IPS-18a (cell line): ENCODE data around the gene ZNF827.

Source experiments
- H3K27ac ChIP-seq: one replicate; pipeline ENCODE4 v1.5.1; 2013; ENCODE audit warnings: low read length
- H3K27me3 ChIP-seq: one replicate; pipeline ENCODE4 v1.6.1; 2013; ENCODE audit warnings: mild to moderate bottlenecking, low read length; ENCODE audit not compliant: control insufficient read depth, insufficient read depth
- H3K36me3 ChIP-seq: one replicate; pipeline ENCODE4 v1.6.1; 2013; ENCODE audit warnings: low read depth, low read length; ENCODE audit not compliant: control insufficient read depth
- H3K4me1 ChIP-seq: one replicate; pipeline ENCODE4 v1.6.1; 2013; ENCODE audit warnings: low read depth, low read length; ENCODE audit not compliant: control insufficient read depth
- H3K4me3 ChIP-seq: one replicate; pipeline ENCODE4 v1.5.1; 2013; ENCODE audit warnings: low read length
- H3K9ac ChIP-seq: one replicate; pipeline ENCODE4 v1.6.1; 2013; ENCODE audit warnings: mild to moderate bottlenecking, low read length, moderate library complexity
- H3K9me3 ChIP-seq: one replicate; pipeline ENCODE4 v1.6.1; 2013; ENCODE audit warnings: low read depth, low read length; ENCODE audit not compliant: control insufficient read depth

Gene ZNF827

DNA sequence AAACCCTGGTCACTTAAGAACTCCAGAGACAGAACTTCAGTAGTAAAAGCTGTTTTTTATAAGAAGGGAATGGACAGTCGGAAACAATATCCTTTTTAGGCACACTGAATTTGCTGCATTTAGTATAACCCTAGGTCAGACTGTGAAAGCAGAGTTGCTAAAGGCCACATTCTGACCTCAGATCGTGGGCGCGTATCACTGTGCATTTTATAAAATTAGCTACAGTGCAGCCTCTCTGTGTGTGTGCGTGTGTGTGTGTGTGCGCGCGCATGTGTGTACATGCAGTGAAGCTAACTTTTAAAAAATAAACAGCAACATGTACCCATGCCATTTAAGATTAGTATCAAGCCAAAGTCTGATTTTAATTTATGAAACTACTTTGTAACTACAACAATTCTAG lies 8.0 kb downstream of the ZNF827 start:
- Histone ChIP-seq H3K27me3 (no peaks in the 10 kb centered on the region), H3K4me3 (no peak overlapping the region), H3K36me3 (no peaks in the 10 kb centered on the region), H3K9me3 (no peaks in the 10 kb centered on the region), H3K9ac (no peak overlapping the region), H3K4me1 (peaks cover 27% of the 10 kb centered on the region), H3K27ac (no peak overlapping the region)

DNA sequence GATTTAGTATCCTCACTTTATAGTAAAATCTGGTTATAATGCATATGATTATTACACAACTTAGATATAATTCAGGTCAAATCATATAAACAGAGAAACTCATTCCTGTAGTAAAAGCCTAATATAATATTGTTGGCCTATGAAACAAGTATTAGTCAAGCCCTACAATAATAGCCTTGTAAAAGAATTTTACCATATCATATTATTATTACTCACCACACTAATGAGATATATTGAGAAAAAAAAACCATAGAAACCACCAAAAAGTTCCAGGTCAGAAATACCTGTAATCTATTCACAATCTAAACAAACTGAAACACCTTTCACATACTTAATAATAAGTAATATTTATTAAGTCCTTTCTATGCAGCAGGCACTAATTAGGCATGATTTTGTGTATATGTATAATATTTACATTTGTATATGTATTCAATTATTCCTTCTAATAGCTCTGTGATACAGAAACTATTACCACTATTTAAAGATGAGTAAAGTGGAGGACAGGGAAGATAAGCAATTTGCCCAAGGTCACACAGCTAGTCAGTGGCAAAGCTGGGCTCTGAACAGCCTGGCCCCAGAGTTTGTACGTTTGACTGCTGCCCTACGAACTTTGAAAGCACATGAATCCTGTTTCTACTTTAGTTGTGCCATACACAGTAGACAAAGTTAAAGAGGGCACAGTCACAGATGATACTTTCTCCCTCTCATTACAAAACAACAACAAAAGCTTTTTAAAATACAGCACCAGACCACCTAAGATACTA lies 9.0 kb downstream of the ZNF827 start:
- Histone ChIP-seq H3K4me1 (peaks cover 17% of the 10 kb centered on the region), H3K27ac (no peak overlapping the region), H3K4me3 (no peak overlapping the region), H3K36me3 (no peaks in the 10 kb centered on the region), H3K9me3 (no peaks in the 10 kb centered on the region), H3K9ac (no peak overlapping the region), H3K27me3 (no peaks in the 10 kb centered on the region)

DNA sequence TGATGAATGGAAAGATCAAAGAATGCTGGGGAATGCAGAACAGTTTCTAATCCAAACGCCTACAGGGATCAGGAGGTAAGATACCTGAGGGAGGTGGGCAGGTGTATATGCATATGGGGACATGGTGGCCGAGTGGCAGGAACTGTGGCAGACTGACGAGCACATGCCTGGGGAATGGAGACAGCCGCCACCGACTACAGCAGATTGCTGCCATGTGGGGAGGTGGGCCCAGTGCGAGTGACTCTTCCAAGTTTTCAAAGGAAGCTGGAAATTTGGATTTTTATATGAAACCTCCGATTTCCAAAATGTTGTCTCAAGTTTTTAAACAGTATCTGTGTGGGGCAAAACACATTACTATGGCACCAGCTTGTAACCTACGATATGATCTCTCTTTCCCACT lies 9.9 kb downstream of the ZNF827 start:
- H3K36me3 ChIP-seq, result no peaks in the 10 kb centered on the region
- no peak overlapping the region for H3K4me3 ChIP-seq
- H3K27me3 ChIP-seq, result no peaks in the 10 kb centered on the region
- no peak overlapping the region for H3K9ac ChIP-seq
- no peaks in the 10 kb centered on the region for H3K9me3 ChIP-seq
- peaks cover 10% of the 10 kb centered on the region for H3K4me1 ChIP-seq
- no peak overlapping the region for H3K27ac ChIP-seq

DNA sequence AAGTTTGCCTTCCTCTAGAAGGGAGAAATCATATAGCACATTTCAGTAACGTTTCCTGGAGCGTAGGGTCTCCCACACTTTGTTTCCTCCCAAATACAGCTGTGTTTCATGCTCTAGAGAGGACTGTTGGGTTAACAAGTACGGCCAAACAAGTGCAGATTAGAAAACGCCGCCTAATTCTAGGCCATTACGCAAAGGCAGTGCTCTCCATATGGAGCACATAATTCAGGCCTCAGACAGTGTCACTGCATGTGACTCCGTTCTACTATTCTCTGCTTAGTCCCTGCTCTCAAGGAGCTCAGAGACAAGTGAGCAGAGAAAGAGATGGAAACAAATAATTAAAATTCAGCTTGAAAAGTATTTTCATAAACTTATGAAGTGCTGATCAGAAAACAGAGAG lies 11.6 kb downstream of the ZNF827 start:
- Histone ChIP-seq H3K36me3 (no peaks in the 10 kb centered on the region), H3K4me3 (no peak overlapping the region), H3K9ac (no peak overlapping the region), H3K4me1 (peaks cover 4% of the 10 kb centered on the region), H3K9me3 (no peaks in the 10 kb centered on the region), H3K27ac (no peak overlapping the region), H3K27me3 (no peaks in the 10 kb centered on the region)

DNA sequence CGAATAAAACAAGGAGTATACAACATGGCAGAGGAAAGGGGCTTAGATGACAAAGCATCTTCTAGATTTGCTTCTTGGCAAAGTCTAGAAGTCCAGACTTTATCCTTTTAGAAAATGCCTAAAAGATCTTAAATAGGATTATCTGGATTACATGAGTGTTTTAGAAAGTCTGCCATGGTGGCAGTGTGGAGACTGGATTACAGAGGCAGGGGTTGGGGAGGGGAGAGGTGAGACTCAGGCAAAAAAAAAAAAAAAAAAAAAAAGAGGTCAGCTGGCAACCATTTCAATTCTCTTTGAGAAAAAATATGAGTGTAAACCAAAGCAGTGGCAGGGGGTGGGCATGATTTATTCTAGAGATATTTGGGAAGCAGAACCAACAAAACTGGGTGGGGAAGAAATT lies 17.4 kb downstream of the ZNF827 start:
- Histone ChIP-seq H3K4me1 (no peaks in the 10 kb centered on the region), H3K27me3 (no peaks in the 10 kb centered on the region), H3K27ac (no peak overlapping the region), H3K9ac (no peak overlapping the region), H3K36me3 (no peaks in the 10 kb centered on the region), H3K4me3 (no peak overlapping the region), H3K9me3 (no peaks in the 10 kb centered on the region)

DNA sequence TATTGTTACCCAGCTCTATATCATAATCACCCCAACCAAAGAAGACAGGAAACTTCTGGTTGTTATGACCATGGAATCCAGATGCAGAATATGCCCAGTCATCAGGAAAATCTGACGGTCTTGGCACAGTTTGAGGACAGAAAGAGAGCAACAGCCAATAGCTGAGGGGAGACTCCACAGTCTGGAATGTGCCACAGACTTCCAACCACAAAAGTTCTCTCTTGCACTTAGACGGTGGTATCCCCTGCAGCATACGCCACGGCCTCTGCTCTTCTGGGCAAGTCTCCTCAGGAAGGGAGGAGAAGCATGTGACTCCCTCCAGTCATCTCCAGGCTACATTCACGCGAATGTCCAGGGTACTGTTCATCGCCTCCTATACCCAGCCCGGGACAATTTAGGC lies 18.4 kb downstream of the ZNF827 start:
- Histone ChIP-seq H3K27ac (no peak overlapping the region), H3K36me3 (no peaks in the 10 kb centered on the region), H3K4me3 (no peak overlapping the region), H3K4me1 (no peaks in the 10 kb centered on the region), H3K9ac (no peak overlapping the region), H3K9me3 (no peaks in the 10 kb centered on the region), H3K27me3 (no peaks in the 10 kb centered on the region)

DNA sequence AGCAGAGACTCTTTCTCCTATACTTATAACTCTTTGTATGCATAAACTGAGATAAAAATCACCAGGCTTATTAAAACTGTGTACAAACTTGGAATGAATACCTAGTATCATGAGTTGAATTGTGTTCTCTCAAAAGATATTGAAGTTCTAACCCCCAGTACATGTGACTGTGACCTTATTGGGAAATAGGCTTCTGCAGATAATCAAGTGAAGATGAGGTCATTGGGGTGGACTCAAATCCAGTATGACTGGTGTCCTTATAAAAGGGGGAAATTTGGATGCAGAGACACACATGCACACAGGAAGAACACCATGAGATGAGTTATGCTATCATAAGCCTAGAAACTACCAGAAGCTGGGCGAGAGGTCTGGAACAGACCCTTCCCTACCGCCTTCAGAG lies 26.2 kb downstream of the ZNF827 start:
- H3K36me3 ChIP-seq, result no peaks in the 10 kb centered on the region
- H3K9me3 ChIP-seq, result no peaks in the 10 kb centered on the region
- no peak overlapping the region for H3K27ac ChIP-seq
- H3K9ac ChIP-seq, result no peak overlapping the region
- H3K27me3 ChIP-seq, result no peaks in the 10 kb centered on the region
- H3K4me3 ChIP-seq, result no peak overlapping the region
- H3K4me1 ChIP-seq, result peaks cover 31% of the 10 kb centered on the region

DNA sequence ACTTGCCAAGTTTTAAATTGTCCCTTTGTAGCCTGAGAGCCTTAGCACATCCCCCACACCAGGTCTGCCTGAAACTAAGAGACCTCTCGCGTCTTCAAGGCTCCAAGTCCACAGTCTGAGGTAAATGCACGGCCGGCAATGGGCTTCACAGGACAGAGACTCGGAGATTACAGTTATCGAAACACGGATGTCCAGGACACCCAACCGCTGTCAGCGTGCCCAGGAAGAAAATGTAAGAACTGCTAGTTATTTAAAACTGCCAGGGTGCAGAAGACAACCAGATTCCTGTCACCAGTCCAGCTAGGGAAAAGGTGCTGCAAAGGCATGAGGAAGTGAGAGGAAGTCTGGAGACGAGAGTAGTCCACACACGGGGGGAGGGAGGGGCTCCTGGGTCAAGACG lies 28.9 kb downstream of the ZNF827 start:
- no peak overlapping the region for H3K9ac ChIP-seq
- no peak overlapping the region for H3K4me3 ChIP-seq
- H3K27me3 ChIP-seq, result no peaks in the 10 kb centered on the region
- H3K27ac ChIP-seq, result no peak overlapping the region
- H3K36me3 ChIP-seq, result no peaks in the 10 kb centered on the region
- no peaks in the 10 kb centered on the region for H3K9me3 ChIP-seq
- H3K4me1 ChIP-seq, result peaks cover 36% of the 10 kb centered on the region

DNA sequence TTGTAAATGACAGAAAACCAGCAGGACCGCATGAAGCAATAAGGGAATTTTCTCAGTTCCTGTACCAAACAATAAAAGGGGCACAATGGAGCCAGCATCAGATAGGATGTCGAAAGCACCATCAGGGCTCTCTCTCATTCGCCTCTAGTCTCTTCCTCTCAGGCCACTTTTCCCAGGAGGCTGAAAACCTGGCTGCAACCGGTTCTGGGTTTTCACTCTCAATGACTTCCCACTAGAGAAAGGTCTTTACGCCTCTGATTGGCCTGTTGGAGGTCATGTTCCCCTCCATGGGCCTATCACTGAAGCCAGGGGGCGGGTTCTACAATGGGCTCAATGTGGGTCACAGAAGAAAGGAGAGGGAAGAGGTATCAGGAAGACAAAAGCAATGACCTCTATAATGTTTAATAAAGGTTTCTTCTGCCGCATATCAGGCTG lies 29.3 kb downstream of the ZNF827 start:
- Histone ChIP-seq H3K36me3 (no peaks in the 10 kb centered on the region), H3K4me1 (peaks cover 31% of the 10 kb centered on the region), H3K9ac (no peak overlapping the region), H3K27ac (no peak overlapping the region), H3K9me3 (no peaks in the 10 kb centered on the region), H3K27me3 (no peaks in the 10 kb centered on the region), H3K4me3 (no peak overlapping the region)

DNA sequence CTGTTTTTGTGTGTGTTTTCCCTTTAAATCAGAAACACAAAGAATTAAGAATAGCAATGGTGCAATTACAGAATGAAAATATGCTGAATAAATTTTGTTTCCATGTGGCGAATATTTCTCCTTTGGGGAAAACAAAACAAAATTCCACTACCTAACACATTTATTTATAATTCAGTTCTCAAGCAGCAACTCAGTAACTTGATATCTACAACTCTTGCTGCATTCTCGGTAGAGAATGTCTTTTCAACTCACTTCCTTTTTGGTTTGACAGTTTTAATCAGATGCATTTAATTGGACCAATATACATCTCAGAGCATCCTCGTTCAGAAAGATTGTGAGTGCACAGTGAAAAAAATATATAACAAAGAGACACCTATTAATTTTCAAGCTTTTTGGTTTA lies 30.8 kb downstream of the ZNF827 start:
- H3K9ac ChIP-seq, result no peak overlapping the region
- no peak overlapping the region for H3K4me3 ChIP-seq
- no peak overlapping the region for H3K27ac ChIP-seq
- peaks cover 3% of the 10 kb centered on the region for H3K36me3 ChIP-seq
- no peaks in the 10 kb centered on the region for H3K9me3 ChIP-seq
- no peaks in the 10 kb centered on the region for H3K27me3 ChIP-seq
- peaks cover 31% of the 10 kb centered on the region for H3K4me1 ChIP-seq

DNA sequence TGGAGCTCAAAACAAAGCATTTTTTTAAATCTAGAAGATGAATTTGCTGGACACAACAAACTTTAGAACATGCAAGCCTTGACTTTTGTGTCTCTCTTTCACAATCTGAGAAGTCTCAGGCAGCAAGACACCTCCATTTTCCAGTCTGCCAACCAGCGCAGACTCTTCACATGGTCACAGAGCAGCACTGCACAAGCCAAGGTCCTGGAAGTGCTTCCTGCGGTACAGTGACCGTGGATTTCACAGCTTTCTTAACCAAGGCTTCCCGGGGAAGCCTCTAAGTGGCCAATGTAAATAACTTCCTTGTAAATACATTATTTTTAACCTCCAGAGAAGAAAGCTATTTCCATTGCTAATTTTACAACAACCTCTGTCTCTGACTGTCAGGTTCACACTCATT lies 31.2 kb downstream of the ZNF827 start:
- H3K27me3 ChIP-seq, result no peaks in the 10 kb centered on the region
- peaks cover 31% of the 10 kb centered on the region for H3K4me1 ChIP-seq
- H3K4me3 ChIP-seq, result no peak overlapping the region
- no peak overlapping the region for H3K27ac ChIP-seq
- H3K9ac ChIP-seq, result no peak overlapping the region
- no peaks in the 10 kb centered on the region for H3K9me3 ChIP-seq
- H3K36me3 ChIP-seq, result peaks cover 7% of the 10 kb centered on the region

DNA sequence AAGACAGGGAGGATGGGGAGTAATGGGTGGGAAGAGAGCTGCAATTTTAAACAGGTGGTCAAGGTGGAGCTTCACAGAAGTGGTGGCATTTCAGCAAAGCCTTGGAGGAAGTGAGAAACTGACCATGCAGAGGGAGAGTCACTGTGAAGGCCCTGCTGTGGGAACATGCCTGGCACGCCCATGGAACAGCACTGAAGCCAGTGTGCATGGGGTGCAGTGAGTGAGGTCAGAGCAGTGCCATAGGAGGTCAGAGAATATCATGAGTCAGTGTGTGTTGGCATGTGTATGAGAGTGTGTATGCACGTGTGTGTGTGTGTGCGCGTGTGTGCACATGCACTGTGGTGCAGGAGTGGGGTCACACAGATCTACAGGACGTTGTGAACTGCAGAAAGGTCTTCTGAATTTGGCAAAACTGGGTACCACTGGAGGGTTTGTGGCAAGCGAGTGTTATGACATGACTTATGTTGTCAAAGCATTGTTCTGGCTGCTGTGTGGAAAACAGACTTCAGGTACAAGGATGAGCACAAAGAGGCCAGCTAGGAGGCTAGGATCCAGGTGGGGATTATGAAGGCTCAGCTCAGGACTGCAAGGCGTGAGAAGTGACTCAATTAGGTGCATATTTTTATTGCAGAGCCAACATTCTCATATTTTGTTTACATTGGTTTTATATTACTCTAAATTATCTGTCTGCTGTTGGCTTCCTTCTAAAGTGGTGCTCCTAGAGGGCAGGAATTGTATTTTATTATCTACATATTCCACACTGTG lies 34.0 kb downstream of the ZNF827 start:
- peaks cover 27% of the 10 kb centered on the region for H3K4me1 ChIP-seq
- H3K9ac ChIP-seq, result no peak overlapping the region
- no peaks in the 10 kb centered on the region for H3K9me3 ChIP-seq
- H3K4me3 ChIP-seq, result no peak overlapping the region
- no peaks in the 10 kb centered on the region for H3K27me3 ChIP-seq
- H3K36me3 ChIP-seq, result peaks cover 21% of the 10 kb centered on the region
- H3K27ac ChIP-seq, result no peak overlapping the region
